K562 (cell line): Measurements from ENCODE around the gene SUFU. TPM values are rescaled to one million over a fixed set of nuclear protein-coding genes. Genes with fewer than 3 reads are reported as not detected.

ENCODE experiments used
- ATAC-seq: fragments of 200-7000 bp; cut with Tn5 transposase; 3 replicates; pipeline ENCODE4 v1.9.1; 2020; ENCODE audit warnings: moderate library complexity
- BruUV-seq: library from RNA; stranded (reverse); fragments of 400-500 nt; replicated peaks from 2 replicates; lab custom pipeline; 2021; lab: Mats Ljungman, UMichigan
- CTCF ChIA-PET: fragments of 300-600 bp; formaldehyde crosslinking; extraction: SDS; loops from one replicate; lab custom pipeline; 2021; ENCODE audit warnings: low intra/inter-chr PET ratio; lab: Yijun Ruan, JAX
- POLR2A ChIA-PET: fragments of 300-600, 350-650 bp; sonication (Branson Sonifier 250); formaldehyde crosslinking; extraction: SDS; loops from one replicate; lab custom pipeline; 2021; ENCODE audit warnings: antibody characterized with exemption, inconsistent platforms; lab: Yijun Ruan, JAX
- DNase-seq, 4 experiments: peaks; one replicate each; pipeline versions ENCODE4 v3.0.0 to v3.0.0-alpha.2; 2011 to 2018; ENCODE audit warnings: low spot score in 3 of 4, mixed read lengths in 3 of 4; ENCODE audit errors: extremely low read depth in 1 of 4
- FAIRE-seq: peaks from 2 replicates; lab custom pipeline; 2011; peaks lifted over from hg19 to GRCh38; lab: Jason Lieb, UNC
- H2AFZ ChIP-seq: 2 replicates; pipeline ENCODE4 v1.6.0; 2011; ENCODE audit warnings: low read depth, low read length, control low read depth, inconsistent platforms
- H3K27ac ChIP-seq: fragments of 200-600 bp; 3 replicates; pipeline ENCODE4 v1.8.0; 2011; ENCODE audit warnings: low read depth, mild to moderate bottlenecking, control low read depth, inconsistent platforms, low read length, moderate library complexity, mixed read lengths; ENCODE audit errors: extremely low read depth
- H3K27me3 ChIP-seq, 2 experiments: fragments of 300-600 bp in 1 of 2; 2 replicates in 1 of 2; 3 replicates in 1 of 2; pipeline versions ENCODE4 v1.6.0 to v1.8.0; 2011; ENCODE audit warnings: inconsistent platforms in 2 of 2, low read length in 2 of 2, mild to moderate bottlenecking in 1 of 2, mixed read lengths in 1 of 2, moderate library complexity in 1 of 2; ENCODE audit not compliant: control insufficient read depth in 2 of 2, insufficient read depth in 2 of 2
- H3K36me3 ChIP-seq: fragments of 300-600 bp; 3 replicates; pipeline ENCODE4 v1.8.0; 2011; ENCODE audit warnings: mild to moderate bottlenecking, low read length, inconsistent platforms; ENCODE audit not compliant: control insufficient read depth, insufficient read depth
- H3K4me1 ChIP-seq, 2 experiments: fragments of 200-600 bp in 1 of 2; replicated peaks in 1 of 2; 2 replicates in 1 of 2; 3 replicates in 1 of 2; pipeline versions ENCODE4 v1.5.1 to v1.8.0; 2011; ENCODE audit warnings: inconsistent platforms in 2 of 2, low read length in 2 of 2, mild to moderate bottlenecking in 1 of 2, mixed read lengths in 1 of 2, moderate library complexity in 1 of 2; ENCODE audit not compliant: control insufficient read depth in 2 of 2, insufficient read depth in 2 of 2
- H3K4me2 ChIP-seq: 2 replicates; pipeline ENCODE4 v1.6.1; 2011; ENCODE audit warnings: low read length, control low read depth, inconsistent platforms, mixed read lengths; ENCODE audit not compliant: insufficient read depth
- H3K4me3 ChIP-seq: fragments of 200-600 bp; sonication (generic), shearing (Covaris generic); 2 replicates; pipeline ENCODE4 v1.5.1; 2016; ENCODE audit warnings: control low read depth, inconsistent platforms
- H3K79me2 ChIP-seq: fragments of 200-600 bp; 3 replicates; pipeline ENCODE4 v1.8.0; 2011; ENCODE audit warnings: low read length, inconsistent platforms; ENCODE audit not compliant: control insufficient read depth, insufficient read depth
- H3K9ac ChIP-seq, 2 experiments: 2 replicates each; pipeline versions ENCODE4 v1.6.0 to v1.6.1; 2011; ENCODE audit warnings: low read depth in 2 of 2, low read length in 2 of 2, control low read depth in 1 of 2, inconsistent platforms in 1 of 2, mild to moderate bottlenecking in 1 of 2, mixed read lengths in 1 of 2; ENCODE audit not compliant: insufficient read depth in 1 of 2
- H3K9me1 ChIP-seq: one replicate; pipeline ENCODE4 v1.6.0; 2011; ENCODE audit warnings: inconsistent platforms, mild to moderate bottlenecking, low read length, moderate library complexity; ENCODE audit not compliant: control insufficient read depth, insufficient read depth
- H3K9me3 ChIP-seq: replicated peaks from 2 replicates; pipeline ENCODE4 v1.5.1; 2011; ENCODE audit warnings: low read depth, low read length, inconsistent platforms; ENCODE audit not compliant: control insufficient read depth, insufficient read depth
- H4K20me1 ChIP-seq: replicated peaks from 2 replicates; pipeline ENCODE4 v1.6.1; 2011; ENCODE audit warnings: low read length, inconsistent platforms, mixed read lengths; ENCODE audit not compliant: control insufficient read depth, insufficient read depth
- ARID2 ChIP-seq: fragments of 450-650 bp; IDR thresholded peaks from 2 replicates; pipeline ENCODE4 v1.6.1; 2017; ENCODE audit warnings: antibody characterized with exemption, mild to moderate bottlenecking
- ATF1 ChIP-seq, 2 experiments: fragments of 450-650 bp in 1 of 2; IDR thresholded peaks; 2 replicates each; pipeline ENCODE4 v1.6.1; 2016; ENCODE audit warnings: missing compliant biosample characterization in 1 of 2, missing genetic modification characterization in 1 of 2
- CHD1 ChIP-seq: fragments of 200-600 bp; sonication (generic); IDR thresholded peaks from one replicate; pipeline ENCODE4 v1.6.1; 2012; ENCODE audit warnings: mild to moderate bottlenecking, moderate library complexity, low read length, inconsistent platforms
- ERF ChIP-seq: fragments of 450-650 bp; formaldehyde crosslinking; IDR thresholded peaks from 2 replicates; pipeline ENCODE4 v1.4.0; 2020; ENCODE audit warnings: mild to moderate bottlenecking, mixed read lengths
- MBD2 ChIP-seq: sonication (generic); IDR thresholded peaks from 2 replicates; pipeline ENCODE4 v1.6.1; 2016; ENCODE audit warnings: low read depth, borderline replicate concordance
- NR2C1 ChIP-seq, 2 experiments: fragments of 450-650 bp; IDR thresholded peaks; 2 replicates each; pipeline ENCODE4 v1.6.1; 2017; ENCODE audit warnings: mild to moderate bottlenecking in 2 of 2, antibody characterized with exemption in 1 of 2, inconsistent platforms in 1 of 2, missing compliant biosample characterization in 1 of 2, missing genetic modification characterization in 1 of 2
- PPARD ChIP-seq: fragments of 250-450 bp; sonication (Bioruptor Pico); IDR thresholded peaks from 2 replicates; pipeline ENCODE4 v1.8.0; 2022; ENCODE audit warnings: inconsistent platforms, mild to moderate bottlenecking, moderate library complexity
- PRMT5 ChIP-seq: sonication (generic); formaldehyde crosslinking; IDR thresholded peaks from 2 replicates; pipeline ENCODE4 v1.5.0; 2020; ENCODE audit warnings: missing genetic modification reagents
- RBM25 ChIP-seq: fragments of 200-400 bp; formaldehyde crosslinking; IDR thresholded peaks from 2 replicates; pipeline ENCODE4 v1.6.1; 2018; ENCODE audit warnings: low read length, low read depth, moderate library complexity; ENCODE audit not compliant: severe bottlenecking
- SRSF3 ChIP-seq: fragments of 200-400 bp; formaldehyde crosslinking; IDR thresholded peaks from 2 replicates; pipeline ENCODE4 v1.6.1; 2016; ENCODE audit warnings: mild to moderate bottlenecking, low read length, moderate library complexity; ENCODE audit not compliant: insufficient read depth
- ZNF175 ChIP-seq: fragments of 200-800 bp; sonication (Bioruptor generic); IDR thresholded peaks from 2 replicates; pipeline ENCODE4 v1.6.1; 2016; ENCODE audit warnings: low read depth, mild to moderate bottlenecking, missing genetic modification characterization, missing compliant biosample characterization
- ZNF324 ChIP-seq: fragments of 250-450 bp; sonication (Bioruptor Pico); IDR thresholded peaks from 2 replicates; pipeline ENCODE4 v1.4.0; 2020; ENCODE audit warnings: mild to moderate bottlenecking
- ZNF696 ChIP-seq: fragments of 250-450 bp; sonication (Bioruptor Pico); conservative IDR thresholded peaks from 2 replicates; pipeline ENCODE4 v1.4.0; 2020; ENCODE audit warnings: mild to moderate bottlenecking, moderate library complexity
- WGBS: fragments of 100-300 bp; shearing (Covaris generic); methylation state at CpG from one replicate; pipeline ENCODE4 v1.1.6; 2016; ENCODE audit warnings: low coverage, mixed read lengths; ENCODE audit not compliant: insufficient coverage; ENCODE audit errors: missing lambda C conversion rate; 5-methylcytosine and 5-hydroxymethylcytosine counted together
- in situ Hi-C: fragments of 300-500 bp; cut with MboI; formaldehyde crosslinking; loops from 4 replicates; pipeline ENCODE4 v1.15.0; 2018; ENCODE audit warnings: inconsistent platforms, mixed read lengths
- intact Hi-C: fragments of 100-400 bp; cut with micrococcal nuclease; formaldehyde crosslinking; loops from 2 replicates; pipeline ENCODE4 v1.14.2; 2022
- polyA plus RNA-seq, 8 experiments: library from polyadenylated mRNA; depleted of rRNA in 4 of 8; stranded (reverse) in 5 of 8; unstranded in 3 of 8; fragments of >200 nt; fragmentation: Nextera tagmentation in 2 of 8; fragmentation: Illumina TruSeq in 1 of 8; extraction: Ambion mirVana in 2 of 8; extraction: Trizol in 1 of 8; gene quantifications; 2 replicates each; pipeline versions ENCODE4 v1.2.1 to v1.2.3, GENCODE V29; 2011 to 2014; ENCODE audit warnings: inconsistent platforms in 1 of 8, missing spikeins in 1 of 8
- total RNA-seq, 7 experiments: library from RNA; depleted of rRNA in 6 of 7; stranded (reverse); fragments of >200 nt in 6 of 7; fragmentation: Illumina TruSeq in 2 of 7; extraction: Trizol in 2 of 7; gene quantifications; 2 replicates each; pipeline versions ENCODE4 v1.2.1 to v1.2.3, GENCODE V29; 2011 to 2021; ENCODE audit warnings: low replicate concordance in 1 of 7
- TF ChIP-seq, protein P1 (sequence below): sonication (generic); formaldehyde crosslinking; IDR thresholded peaks from 2 replicates; pipeline ENCODE4 v1.8.0; 2022; ENCODE audit warnings: mild to moderate bottlenecking, missing genetic modification reagents
- TF ChIP-seq, protein P2 (sequence below): sonication (generic); formaldehyde crosslinking; IDR thresholded peaks from 2 replicates; pipeline ENCODE4 v1.8.0; 2023; ENCODE audit warnings: mild to moderate bottlenecking, missing genetic modification reagents
- TF ChIP-seq, protein P3 (sequence below): fragments of 250-450 bp; sonication (Bioruptor Pico); IDR thresholded peaks from 2 replicates; pipeline ENCODE4 v1.4.0; 2020; ENCODE audit warnings: mild to moderate bottlenecking

Gene SUFU
- total and polyA plus RNA-seq, 9 of the 15 experiments (the other 6 are each of a cell fraction or from before 2014, with no cell fraction given): 0.59 to 6.3 (median 0.82) TPM

DNA sequence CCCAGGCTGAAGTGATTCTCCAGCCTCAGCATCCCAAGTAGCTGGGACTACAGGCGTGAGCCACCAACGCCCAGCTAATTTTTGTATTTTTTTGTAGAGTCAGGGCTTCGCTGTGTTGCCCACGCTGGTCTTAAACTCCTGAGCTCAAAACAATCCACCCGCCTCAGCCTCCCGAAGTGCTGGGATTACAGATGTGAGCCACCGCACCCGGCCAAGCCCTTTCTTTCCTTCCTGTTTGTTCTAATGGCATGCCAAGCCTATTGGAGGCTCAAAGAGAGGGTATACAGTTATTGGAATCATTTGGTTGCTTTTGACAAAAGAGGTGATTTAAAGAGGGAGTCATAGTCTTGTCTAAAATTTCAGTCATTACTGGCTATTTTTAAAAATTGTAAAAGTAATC lies 94.5 kb downstream of the SUFU start:
- no peak overlapping the region for H3K4me2 ChIP-seq
- no TSS peak for BruUV-seq
- TF ChIP-seq ZNF696 (CRISPR knock-in tag) (no peak), ATF1 (CRISPR knock-in tag; IDR thresholded peaks at IDR 0.05) (no peak), ATF1 (tag; IDR thresholded peaks at IDR 0.05) (no peak), ARID2 (no peak), PPARD (CRISPR knock-in tag) (no peak), ERF (CRISPR knock-in tag) (no peak), RBM25 (no peak), SRSF3 (no peak), PRMT5 (no peak), MBD2 (no peak), CHD1 (no peak), ZNF324 (CRISPR knock-in tag) (no peak), ZNF175 (CRISPR knock-in tag) (no peak), NR2C1 (IDR thresholded peaks at IDR 0.05) (no peak), NR2C1 (tag; IDR thresholded peaks at IDR 0.05) (no peak)
- TF ChIP-seq, protein P1, sequence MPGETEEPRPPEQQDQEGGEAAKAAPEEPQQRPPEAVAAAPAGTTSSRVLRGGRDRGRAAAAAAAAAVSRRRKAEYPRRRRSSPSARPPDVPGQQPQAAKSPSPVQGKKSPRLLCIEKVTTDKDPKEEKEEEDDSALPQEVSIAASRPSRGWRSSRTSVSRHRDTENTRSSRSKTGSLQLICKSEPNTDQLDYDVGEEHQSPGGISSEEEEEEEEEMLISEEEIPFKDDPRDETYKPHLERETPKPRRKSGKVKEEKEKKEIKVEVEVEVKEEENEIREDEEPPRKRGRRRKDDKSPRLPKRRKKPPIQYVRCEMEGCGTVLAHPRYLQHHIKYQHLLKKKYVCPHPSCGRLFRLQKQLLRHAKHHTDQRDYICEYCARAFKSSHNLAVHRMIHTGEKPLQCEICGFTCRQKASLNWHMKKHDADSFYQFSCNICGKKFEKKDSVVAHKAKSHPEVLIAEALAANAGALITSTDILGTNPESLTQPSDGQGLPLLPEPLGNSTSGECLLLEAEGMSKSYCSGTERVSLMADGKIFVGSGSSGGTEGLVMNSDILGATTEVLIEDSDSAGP (CRISPR knock-in tag): no peak
- TF ChIP-seq, protein P2, sequence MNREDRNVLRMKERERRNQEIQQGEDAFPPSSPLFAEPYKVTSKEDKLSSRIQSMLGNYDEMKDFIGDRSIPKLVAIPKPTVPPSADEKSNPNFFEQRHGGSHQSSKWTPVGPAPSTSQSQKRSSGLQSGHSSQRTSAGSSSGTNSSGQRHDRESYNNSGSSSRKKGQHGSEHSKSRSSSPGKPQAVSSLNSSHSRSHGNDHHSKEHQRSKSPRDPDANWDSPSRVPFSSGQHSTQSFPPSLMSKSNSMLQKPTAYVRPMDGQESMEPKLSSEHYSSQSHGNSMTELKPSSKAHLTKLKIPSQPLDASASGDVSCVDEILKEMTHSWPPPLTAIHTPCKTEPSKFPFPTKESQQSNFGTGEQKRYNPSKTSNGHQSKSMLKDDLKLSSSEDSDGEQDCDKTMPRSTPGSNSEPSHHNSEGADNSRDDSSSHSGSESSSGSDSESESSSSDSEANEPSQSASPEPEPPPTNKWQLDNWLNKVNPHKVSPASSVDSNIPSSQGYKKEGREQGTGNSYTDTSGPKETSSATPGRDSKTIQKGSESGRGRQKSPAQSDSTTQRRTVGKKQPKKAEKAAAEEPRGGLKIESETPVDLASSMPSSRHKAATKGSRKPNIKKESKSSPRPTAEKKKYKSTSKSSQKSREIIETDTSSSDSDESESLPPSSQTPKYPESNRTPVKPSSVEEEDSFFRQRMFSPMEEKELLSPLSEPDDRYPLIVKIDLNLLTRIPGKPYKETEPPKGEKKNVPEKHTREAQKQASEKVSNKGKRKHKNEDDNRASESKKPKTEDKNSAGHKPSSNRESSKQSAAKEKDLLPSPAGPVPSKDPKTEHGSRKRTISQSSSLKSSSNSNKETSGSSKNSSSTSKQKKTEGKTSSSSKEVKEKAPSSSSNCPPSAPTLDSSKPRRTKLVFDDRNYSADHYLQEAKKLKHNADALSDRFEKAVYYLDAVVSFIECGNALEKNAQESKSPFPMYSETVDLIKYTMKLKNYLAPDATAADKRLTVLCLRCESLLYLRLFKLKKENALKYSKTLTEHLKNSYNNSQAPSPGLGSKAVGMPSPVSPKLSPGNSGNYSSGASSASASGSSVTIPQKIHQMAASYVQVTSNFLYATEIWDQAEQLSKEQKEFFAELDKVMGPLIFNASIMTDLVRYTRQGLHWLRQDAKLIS (CRISPR knock-in tag): no peak
- TF ChIP-seq, protein P3, sequence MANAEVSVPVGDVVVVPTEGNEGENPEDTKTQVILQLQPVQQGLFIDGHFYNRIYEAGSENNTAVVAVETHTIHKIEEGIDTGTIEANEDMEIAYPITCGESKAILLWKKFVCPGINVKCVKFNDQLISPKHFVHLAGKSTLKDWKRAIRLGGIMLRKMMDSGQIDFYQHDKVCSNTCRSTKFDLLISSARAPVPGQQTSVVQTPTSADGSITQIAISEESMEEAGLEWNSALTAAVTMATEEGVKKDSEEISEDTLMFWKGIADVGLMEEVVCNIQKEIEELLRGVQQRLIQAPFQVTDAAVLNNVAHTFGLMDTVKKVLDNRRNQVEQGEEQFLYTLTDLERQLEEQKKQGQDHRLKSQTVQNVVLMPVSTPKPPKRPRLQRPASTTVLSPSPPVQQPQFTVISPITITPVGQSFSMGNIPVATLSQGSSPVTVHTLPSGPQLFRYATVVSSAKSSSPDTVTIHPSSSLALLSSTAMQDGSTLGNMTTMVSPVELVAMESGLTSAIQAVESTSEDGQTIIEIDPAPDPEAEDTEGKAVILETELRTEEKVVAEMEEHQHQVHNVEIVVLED (CRISPR knock-in tag): no peak

More for the DNA sequence above, 94.5 kb downstream of the SUFU start:
- H4K20me1 ChIP-seq: no peaks in the 10 kb centered on the region
- no peaks in the 10 kb centered on the region for H3K79me2 ChIP-seq
- ATAC-seq: no peak
- ChIA-PET CTCF (interaction anchor here (0.6 kb wide), 1 partner anchor 315 kb away, joined by 6 read pairs; no protein-coding TSS in a partner anchor), POLR2A (interaction anchor here (0.7 kb wide), 2 partner anchors 25 to 80 kb away, joined by 3 to 4 read pairs; no protein-coding TSS in a partner anchor)
- WGBS: 91% methylated on average over 7 of the region's 8 CpGs
- peaks cover 14% of the 10 kb centered on the region; the same call in 2 of the 3 replicates for H3K36me3 ChIP-seq
- H3K27ac ChIP-seq: no peak overlapping the region
- FAIRE-seq: no peak
- in situ Hi-C loops: loop anchor here (25.0 kb wide), 2 partner anchors 211 to 361 kb away; partner anchors contain the start of genes ELOVL3, GBF1, NFKB2 and PITX3
- no peaks in the 10 kb centered on the region for H3K9me3 ChIP-seq
- intact Hi-C loops: loop anchor here (5.0 kb wide), 1 partner anchor 96 kb away; the partner anchor contains the start of genes ACTR1A and SUFU
- H3K27me3 ChIP-seq: no peaks in the 10 kb centered on the region
- no peak overlapping the region for H2AFZ ChIP-seq
- H3K9me1 ChIP-seq: no peaks in the 10 kb centered on the region
- no peak overlapping the region for H3K9ac ChIP-seq
- H3K4me3 ChIP-seq: no peak overlapping the region
- peaks cover 39% of the 10 kb centered on the region in 2 experiments for H3K4me1 ChIP-seq
- DNase-seq: no peak
